Forelimb muscle (tissue), 1 donor: ENCODE data around the gene ADTRP. TPM values are rescaled to one million over a fixed set of nuclear protein-coding genes. Genes with fewer than 3 reads are reported as not detected.
A peak's percentile ranks its signal among the peaks of the same experiment; 100 is the strongest.

Experiments
- DNase-seq: peaks from one replicate; pipeline ENCODE4 v3.0.0-alpha.2; 2013; ENCODE audit warnings: low read depth
- polyA plus RNA-seq: library from polyadenylated mRNA; unstranded; fragments of 120-200 nt; gene quantifications from one replicate; pipeline ENCODE4 v1.2.1, GENCODE V29; 2013; ENCODE audit not compliant: insufficient read length

Gene ADTRP
- polyA plus RNA-seq, 1 donor, result 0.38 TPM

DNA sequence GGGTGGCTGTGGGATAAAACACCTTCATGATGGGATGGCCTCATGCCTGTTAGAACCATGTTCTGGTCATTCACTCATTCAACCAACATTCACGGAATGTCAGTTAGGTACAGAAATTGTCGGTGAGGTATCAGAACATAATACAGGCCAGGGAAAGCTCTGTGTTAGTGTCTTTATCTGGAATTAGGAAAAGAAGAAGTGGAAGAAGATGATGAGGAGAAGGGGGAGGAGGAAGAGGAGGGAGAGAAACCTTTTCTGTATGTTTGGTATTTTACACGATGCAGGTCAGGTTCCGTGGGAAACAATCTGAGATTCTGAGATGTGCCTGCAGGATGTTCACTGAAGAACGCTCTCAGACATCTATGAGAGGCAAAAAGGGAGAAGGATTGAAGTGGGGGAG is 5.6 kb downstream of the ADTRP start:
- DNase-seq, result no peak

DNA sequence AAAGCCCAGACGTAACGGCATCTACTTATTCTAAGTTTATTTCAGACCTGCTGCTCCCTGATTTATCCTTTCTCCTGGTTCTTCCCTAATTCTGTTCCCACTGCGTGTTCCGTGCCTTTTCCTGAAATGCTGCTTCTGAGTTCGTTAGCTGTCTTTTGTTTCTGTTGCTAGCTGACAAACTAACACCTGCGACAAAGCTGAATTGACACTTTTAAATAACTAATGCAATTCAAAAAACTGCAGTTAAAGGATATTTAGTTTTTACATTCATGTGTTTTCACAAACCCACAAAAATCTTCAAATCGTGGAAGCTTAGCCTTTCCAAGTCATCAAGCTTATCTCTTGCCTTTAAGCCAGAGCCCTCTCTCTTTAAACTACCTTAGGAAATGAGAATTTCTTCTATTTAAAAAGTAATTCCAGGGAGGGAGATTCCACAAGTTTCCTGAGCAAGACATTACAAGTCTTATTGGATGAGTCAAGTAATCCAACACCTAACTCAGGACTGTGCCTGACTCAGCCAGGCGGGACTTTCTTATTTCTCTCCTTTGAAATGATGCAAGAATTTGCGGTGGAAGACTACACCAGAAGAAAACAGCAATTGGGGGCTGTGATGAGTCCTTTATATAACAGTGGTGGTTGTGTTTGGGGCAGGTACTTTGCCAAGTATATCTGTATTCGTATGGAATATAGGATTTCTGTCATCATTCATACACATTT is 6.3 kb downstream of the ADTRP start:
- no peak for DNase-seq

DNA sequence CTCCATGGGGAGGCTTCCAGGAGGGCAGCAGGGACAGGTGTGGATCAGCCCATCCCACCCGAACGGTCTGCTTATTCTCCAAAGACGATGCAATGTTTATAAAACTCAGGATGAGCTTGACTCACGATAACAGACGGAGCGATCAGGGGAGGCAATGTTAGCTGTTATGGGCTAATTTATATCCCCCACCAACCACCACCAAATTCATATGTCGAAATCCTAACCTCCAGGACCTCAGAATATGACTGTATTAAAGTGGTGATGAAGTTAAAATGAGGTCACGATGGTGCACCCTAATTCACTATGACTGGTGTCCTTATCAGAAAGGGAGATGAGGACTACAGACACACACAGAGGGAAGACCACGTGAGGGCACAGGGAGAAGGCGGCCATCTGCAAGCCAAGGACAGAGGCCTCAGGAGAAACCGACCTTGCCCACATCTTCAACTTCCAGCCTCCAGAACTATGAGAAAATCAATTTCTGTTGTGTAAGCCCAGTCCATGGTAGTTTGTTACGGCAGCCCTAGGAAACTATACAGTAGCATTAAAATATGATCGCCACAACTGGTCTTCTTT is 7.0 kb downstream of the ADTRP start:
- no peak for DNase-seq

DNA sequence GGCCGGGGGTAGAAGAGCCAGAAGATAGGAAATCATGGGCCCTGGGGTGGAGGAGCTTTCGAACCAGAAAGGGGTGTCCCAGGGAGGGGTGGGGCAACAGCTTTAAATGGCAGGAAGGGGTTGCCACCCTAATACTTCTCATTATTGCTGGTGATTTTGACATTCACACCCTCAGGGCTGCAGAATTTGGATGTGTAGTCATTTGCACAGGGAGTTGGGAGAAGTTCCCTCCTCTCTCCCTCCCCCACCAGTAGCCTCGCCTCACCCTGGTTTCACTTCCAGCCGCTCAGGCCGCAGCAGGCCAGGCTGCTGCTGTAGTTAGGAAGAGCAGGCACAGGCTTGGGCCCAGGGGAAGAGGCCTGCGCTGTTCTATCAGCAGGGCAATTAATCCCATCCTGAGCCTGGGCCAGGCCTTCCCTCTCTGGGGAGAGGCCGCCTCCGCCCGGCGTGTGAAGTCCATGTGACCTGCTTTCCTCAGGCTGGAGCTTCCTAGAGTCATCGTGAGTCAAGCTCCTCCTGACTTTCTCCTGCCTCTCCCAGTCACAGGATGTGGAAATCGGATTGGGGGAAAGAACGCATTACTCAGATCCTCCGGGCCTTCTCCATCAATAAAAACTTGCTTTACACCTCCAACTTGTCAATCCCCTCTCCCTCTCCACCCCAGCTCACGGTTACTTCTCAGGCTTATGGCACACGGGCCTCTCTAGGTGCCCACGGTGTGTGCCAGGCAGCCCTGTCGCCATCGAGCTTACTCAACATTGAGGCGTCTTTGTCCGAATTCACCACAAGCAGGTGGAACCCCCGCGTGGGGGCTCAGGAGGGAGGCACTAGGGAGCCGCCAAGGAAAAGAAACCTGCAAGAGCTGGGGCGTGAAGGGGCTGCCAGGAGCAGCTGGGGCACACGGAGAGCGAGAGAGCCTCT is 7.8 kb downstream of the ADTRP start:
- peak; percentile 66 for DNase-seq

DNA sequence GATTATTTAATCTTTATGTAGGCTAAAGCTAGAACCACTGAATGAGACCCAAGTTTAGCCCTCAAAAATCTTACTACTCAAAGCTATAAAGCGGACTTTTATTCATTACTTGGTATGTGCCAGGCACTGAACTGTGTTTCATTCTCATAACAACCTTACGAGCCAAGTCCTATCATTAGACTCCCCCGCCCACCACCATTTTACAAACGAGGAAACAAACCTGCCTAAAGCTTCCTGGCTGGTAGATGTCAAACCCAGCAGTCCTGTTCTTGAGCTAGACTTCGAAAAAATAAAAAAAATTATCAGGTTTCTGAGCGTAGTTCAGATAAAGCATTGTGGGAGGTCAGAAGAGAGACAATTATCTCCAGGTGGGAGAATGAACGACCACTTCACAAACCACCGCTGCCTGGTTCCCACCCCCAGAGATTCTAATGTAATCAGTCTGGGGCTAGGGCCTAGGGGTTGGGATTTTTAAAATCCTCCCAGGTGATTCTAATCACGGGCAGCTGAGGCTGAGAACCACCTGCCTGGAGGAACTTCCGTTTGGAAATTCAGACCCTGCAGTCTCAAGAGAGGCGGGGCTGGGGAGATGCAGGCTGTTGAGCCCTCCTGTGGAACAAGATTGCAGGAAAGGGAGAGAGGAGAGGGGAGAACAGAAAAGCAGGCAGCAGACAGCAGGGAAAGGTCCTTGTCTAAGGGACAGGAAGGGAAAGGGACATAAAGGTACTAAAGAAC is 8.6 kb downstream of the ADTRP start:
- DNase-seq, result no peak

DNA sequence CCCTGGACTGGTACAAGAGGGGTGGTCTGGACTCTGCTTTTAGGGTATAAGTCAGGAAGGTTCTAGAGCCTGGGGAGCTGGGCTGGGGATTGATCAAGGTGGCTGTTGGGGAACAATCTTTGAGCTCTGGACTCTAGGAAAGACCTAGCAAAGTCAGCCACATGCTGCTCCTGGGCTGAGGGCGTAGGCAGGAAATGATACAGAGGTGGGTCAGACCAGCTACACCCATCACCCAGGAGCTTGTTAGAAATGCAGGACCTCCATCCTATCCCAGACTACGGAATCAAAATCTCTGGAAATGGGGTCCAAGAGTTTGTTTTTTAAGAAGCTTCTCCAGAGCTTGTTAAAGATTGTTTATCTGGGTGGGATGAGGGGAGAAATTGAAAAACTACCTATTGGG is 9.4 kb downstream of the ADTRP start:
- no peak for DNase-seq

DNA sequence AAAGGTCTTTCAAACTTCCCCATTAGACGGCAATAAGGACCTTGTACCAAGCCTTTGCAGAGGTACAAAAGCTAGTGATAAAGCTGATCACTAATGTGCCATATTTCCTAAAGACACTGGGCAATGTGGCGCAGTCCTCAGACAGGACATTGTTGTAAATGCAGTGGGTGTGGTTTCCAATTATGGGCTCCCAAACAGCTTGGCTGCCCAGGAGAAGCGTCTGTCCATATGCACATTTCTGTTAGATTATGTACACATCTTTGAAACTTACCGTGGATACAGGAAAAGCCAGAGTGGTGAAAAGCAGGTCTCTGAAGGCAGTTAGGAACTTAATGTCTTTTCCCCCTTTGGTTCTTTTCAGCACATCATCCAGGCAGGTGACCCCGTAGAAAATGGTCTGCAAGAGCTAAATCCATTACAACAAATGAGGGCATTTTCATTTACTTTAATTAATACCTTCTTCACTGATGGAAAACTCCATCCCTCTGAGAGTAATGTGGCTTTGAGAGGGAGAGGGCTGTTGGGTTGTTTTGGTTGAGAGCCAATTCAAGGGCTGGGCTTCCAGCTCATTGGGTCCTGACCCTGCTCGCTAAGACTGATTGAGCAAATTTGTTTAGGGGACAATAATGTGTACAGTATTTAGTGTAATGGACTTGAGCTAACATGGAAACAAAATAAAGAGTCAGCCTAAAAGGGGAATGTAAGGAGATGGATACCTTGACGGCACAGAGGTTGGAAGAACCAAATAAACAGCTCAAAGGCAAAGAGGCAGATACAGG is 10.4 kb downstream of the ADTRP start:
- no peak for DNase-seq

DNA sequence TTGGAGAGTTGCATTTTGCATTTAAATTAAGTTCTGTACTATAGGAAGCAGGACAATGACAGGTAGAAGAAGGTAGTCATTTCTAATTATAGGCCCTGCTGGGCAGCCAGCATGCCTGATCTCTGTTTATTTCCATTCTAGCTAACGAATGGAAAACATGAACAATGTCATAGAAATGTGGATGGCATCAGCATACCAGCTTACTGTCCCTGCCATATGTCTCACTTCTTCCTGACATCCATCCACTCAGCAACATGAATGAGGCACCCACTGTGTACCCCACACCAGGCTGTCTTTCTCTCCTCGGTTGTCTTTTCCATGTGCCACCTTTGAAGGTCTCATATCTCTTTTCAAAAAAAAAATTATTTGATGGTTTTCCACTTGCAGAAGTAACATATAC is 11.1 kb downstream of the ADTRP start:
- DNase-seq, result no peak

DNA sequence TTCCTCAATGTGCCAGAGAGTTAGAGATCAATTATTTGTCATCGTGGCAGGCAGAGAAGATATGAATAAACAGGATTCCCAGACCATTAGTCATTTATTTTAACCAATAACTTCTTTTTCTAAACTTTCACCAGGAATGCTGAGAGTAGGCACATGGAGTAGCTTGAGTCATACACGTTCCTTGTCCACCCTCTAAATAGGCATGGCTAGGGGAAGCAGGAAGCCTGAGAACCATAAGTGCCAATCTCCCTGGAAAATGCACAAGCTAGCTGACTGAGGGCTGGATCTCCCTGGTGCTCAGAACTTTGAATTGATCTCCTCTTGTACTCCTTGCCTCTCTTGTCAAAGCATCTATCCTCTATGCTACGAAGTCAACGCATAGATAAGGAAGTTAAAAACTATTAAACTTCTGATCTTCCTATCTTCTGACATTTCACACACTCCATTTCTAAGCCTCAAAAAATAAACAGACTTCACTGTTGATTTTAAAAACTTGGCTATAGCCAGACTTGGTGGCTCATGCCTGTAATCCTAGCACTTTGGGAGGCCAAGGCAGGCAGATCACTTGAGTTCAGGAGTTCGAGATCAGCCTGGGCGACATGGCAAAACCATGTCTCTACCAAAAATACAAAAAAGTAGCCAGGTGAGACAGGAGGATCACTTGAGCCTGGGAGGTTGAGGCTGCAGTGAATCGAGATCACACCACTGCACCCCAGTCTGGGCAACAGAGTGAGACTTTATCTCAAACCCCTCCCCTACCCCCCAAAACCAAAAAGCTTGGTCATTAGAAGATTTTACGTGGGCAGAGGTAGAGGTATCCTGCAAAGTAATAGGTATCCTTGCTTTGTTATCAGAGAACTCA is 11.8 kb downstream of the ADTRP start:
- no peak for DNase-seq

DNA sequence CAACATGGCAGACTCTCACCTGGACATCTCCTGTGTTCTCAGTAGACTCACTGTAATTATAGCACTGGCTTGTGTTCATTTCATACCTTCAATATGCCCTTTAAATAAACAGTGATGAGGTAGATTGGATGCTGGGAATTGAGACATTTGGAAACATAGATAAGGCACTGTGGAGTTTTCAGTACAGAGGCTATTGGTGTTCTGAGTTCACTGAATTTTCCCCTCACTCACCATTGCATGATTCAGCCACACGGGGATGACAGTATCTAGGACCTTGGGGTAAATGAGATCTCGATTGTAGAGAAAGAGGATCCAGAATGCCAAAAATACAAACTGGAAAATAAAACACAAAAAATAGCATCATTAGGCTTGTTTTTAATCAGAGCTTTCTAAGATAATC is 12.6 kb downstream of the ADTRP start:
- DNase-seq, result no peak

DNA sequence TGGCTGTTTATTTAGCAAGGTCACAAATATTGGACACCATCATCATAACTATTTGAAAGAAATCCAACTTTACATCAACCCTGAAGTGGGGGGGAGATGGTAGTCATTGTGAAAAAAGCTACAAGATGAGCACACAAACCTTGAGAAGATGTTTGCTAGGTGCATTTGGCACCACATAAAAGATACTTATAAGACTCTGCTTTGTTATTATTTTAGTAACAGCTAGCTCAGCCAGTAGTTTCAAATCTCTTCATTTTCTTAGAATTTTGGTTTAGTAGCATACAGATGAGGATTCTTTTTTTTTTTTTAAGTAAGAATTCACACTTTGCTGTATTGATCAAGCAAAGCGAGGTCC is 14.4 kb downstream of the ADTRP start:
- DNase-seq, result no peak

DNA sequence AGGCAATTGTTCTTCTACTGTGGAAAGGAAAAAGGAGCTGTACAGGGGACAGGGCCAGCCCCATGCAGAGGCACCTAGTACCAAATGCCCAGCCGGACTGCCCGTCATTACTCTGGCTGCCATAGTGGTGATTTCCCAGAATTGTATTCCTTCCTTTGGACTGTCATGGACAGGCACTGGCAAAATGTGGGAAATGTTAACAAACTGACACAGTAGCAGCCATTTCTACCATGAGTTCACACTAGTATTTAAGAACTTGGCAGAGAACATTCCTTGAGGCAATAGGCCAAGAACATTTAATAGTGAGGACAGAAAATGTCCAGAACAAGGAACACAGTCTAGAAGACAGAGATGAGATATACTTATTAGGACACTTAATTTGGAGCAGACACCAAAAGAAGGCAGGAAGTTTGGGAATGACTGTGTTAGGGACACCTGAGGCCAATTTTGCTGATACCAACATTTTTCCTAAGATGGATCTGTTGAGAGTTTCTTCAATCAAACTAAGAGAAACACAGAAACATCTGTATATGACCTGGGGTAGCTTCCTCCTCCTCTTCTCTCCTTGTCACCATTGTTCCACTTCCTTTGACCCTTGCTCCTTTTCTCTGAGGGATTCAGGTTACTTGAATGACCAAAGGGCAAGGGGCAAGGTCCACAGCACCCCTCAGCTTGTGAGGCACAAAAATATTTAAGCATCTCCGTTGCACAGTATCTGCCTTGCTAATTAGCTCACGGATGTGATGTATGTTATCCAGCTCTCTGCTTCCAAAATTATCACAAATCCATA is 14.9 kb downstream of the ADTRP start:
- no peak for DNase-seq

DNA sequence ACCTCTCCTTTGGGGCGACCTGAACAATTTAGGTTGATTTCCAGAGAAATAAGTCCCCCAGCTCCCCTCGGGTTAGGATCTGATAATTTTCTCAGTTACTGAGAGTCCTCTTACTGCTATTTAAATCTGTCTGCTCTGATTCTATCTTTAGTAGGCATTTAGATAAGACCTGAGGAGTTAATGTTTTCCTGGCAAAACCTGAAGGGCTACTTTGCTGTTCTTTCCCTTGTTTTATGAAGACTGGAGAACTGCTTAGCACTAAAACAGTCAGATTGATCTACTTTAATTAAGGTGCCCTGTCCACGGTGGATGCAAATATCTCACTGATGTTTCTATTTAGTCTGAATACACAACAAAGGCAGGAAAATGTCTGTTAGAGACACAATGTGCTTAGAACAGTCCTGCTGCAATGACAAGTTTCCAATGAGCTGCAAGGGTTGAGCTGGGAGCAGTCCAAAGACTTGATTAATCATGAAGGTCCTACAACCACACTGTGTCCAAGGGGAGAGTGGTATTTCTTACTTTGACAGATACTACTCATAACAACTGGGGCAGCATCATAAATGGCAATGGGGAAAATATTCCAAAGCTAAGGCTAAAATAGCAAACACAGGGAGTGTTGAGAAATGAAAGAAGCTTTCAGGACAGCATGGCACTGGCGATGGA is 15.7 kb downstream of the ADTRP start:
- no peak for DNase-seq

DNA sequence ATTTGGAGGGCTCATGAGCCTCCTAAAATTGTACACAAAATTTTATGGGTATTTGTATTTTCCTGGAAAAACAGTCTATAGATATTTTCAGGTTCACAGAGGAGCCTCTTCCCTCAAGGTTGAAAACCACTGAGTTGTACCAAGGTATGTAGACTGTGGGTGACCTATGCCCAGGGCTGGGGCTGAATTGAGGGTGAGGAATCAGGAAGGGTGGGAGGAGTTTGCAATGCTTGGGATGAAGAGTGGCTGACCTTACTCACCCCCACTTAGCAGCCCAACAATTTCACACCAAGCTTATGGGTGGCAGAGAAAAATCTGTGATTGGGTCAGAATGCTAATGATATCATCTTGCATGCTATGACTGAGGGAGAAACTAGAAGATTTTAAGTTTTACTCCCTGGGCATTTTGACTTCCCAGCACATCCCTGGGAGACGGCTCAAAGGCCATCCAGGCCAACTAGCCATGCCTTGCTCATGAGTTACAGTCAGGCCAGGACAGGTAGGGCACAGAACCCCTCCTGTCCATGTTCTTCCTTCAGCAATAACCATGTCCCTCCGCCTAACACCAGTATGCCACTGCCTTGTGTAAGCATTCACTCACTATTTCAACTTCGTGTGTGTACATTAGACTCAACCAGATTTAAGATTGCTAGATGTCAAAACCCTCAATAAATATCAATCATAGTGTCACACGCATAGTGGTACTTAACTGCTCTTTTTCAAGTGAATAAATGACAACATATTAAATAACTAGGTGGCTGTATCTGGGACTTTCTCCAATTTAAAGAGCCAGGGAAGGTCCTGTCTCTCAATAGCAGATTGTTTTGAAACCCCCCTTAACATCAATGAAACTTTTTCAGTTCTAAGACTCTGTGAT is 16.6 kb downstream of the ADTRP start:
- DNase-seq, result no peak

DNA sequence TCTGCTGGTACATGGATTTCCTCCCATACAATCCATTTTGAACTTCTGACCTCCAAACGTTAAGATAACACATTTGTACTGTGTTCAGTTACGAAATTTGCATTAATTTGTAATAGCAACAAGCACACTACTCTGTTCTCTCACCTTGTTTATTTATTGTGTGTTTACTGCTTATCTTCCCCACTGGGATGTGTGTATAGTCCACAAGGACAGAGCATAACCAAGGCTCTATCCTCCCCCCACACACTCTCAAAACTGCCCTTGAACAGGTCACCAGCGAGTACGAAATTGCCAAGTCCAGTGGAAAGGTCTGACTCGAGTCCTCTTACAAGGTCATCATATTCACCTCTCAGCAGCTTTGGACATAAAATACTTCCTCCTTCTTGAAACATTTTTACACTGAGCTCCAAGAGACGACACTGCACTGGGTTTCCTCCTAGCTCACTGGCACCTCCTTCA is 18.6 kb downstream of the ADTRP start:
- DNase-seq, result no peak

DNA sequence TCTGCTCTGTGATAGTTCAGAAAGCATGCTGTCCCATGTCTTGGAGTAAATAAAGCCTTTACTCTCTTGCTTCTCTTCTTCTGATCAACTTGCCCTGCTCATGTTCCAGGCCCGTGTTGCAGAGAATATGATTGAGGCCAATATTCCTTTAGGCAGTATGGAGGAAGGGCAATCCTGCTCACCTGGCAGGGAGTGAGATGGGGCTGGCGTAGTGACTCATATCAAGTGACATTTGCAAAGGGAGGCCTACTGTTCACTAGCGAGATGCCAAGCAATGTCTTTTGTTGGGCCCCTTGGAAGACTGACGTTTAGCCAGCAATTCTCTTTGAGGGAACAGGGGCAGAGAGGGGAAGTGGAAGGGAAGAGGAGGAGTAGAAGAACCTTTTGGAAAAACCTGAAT is 19.7 kb downstream of the ADTRP start:
- no peak for DNase-seq

DNA sequence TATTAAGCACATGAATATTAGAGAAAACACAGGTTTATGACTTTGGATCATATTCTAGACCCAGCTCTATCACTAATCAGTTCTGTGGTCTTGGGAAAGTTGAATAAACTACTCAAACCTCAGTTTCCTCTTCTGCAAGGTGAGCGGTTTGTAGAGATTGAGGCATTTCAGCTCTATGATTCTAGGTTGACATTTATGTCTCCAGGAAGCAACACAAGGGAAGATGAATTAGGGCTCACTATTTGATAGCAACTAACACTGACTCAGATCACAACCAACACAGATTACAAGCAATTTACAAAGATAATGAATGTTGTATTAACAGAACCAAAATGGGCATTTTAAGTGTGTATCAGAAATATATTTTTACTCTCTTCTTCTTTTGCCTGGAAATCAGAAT is 21.9 kb downstream of the ADTRP start:
- DNase-seq, result no peak

DNA sequence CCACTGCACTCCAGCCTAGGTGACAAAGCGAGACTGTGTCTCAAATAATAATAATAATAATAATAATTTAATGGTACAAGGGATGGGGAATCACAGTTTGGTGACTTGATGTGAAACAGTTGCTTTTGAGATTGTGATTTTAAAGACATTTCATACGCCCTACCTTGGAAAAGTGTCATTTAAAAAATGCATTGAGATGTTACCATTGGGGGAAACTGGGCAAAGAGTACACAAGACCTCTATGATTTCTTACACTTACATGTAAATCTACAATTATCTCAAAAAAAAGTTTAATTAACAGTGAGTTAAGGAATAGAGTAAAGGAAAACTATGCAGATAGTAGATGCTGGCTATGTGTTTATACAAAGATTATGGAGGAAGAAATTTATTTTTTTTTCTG is 22.3 kb downstream of the ADTRP start:
- no peak for DNase-seq
